Tibial artery (tissue), 4 donors: Measurements from ENCODE around the gene TCEAL4.
A peak's percentile ranks its signal among the peaks of the same experiment; 100 is the strongest.

Source experiments
- DNase-seq, 2 donors: peaks; one replicate each; pipeline ENCODE4 v3.0.0-alpha.2; 2019
- H3K27ac ChIP-seq, 2 donors: fragments of 200-600 bp; sonication (generic) in 1 of 2; 1 replicate in 1 of 2; 2 replicates in 1 of 2; pipeline ENCODE4 v1.5.1; 2018 to 2019; ENCODE audit warnings: mild to moderate bottlenecking in 1 of 2
- H3K27me3 ChIP-seq, 2 donors: fragments of 200-600 bp; sonication (generic) in 1 of 2; one replicate each; pipeline versions ENCODE4 v1.5.1 to v1.6.0; 2016 to 2019
- H3K36me3 ChIP-seq, 3 donors: fragments of 200-600 bp; sonication (generic) in 2 of 3; one replicate each; pipeline ENCODE4 v1.5.1; 2016 to 2019; ENCODE audit warnings: mild to moderate bottlenecking in 2 of 3
- H3K4me1 ChIP-seq, 4 donors: fragments of 200-600 bp; sonication (generic) in 2 of 4; 1 replicate in 3 of 4; 2 replicates in 1 of 4; pipeline ENCODE4 v1.5.1; 2016 to 2019
- H3K4me3 ChIP-seq, 2 donors: fragments of 200-600 bp; sonication (generic) in 1 of 2; 1 replicate in 1 of 2; 2 replicates in 1 of 2; pipeline ENCODE4 v1.5.1; 2018 to 2019; ENCODE audit warnings: mild to moderate bottlenecking in 2 of 2
- H3K9me3 ChIP-seq, 3 donors: fragments of 200-600 bp; sonication (generic) in 1 of 3; one replicate each; pipeline ENCODE4 v1.5.1; 2016 to 2019
- intact Hi-C: fragments of 100-400 bp; cut with DNase I; formaldehyde crosslinking; loops from one replicate; pipeline ENCODE4 v1.15.0; 2023; ENCODE audit warnings: low total_unique reads
- TF ChIP-seq, protein P1 (sequence below), 2 experiments: fragments of 200-600 bp in 1 of 2; fragments of 450-650 bp in 1 of 2; IDR thresholded peaks; one replicate each; pipeline ENCODE4 v1.5.1; 2017 to 2019; ENCODE audit warnings: antibody characterized with exemption in 2 of 2, mild to moderate bottlenecking in 1 of 2, moderate library complexity in 1 of 2

TCEAL4 gene

GRCh38 chrX:103613362-103613890 lies 28.1 kb downstream of the TCEAL4 start:
- H3K27me3 ChIP-seq: no peaks in the 10 kb centered on the region
- TF ChIP-seq, protein P1, sequence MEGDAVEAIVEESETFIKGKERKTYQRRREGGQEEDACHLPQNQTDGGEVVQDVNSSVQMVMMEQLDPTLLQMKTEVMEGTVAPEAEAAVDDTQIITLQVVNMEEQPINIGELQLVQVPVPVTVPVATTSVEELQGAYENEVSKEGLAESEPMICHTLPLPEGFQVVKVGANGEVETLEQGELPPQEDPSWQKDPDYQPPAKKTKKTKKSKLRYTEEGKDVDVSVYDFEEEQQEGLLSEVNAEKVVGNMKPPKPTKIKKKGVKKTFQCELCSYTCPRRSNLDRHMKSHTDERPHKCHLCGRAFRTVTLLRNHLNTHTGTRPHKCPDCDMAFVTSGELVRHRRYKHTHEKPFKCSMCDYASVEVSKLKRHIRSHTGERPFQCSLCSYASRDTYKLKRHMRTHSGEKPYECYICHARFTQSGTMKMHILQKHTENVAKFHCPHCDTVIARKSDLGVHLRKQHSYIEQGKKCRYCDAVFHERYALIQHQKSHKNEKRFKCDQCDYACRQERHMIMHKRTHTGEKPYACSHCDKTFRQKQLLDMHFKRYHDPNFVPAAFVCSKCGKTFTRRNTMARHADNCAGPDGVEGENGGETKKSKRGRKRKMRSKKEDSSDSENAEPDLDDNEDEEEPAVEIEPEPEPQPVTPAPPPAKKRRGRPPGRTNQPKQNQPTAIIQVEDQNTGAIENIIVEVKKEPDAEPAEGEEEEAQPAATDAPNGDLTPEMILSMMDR (IDR thresholded peaks at IDR 0.05): no peak
- no peaks in the 10 kb centered on the region for H3K9me3 ChIP-seq
- intact Hi-C loops: no loop called here
- H3K36me3 ChIP-seq: no peaks in the 10 kb centered on the region
- no peak overlapping the region for H3K4me3 ChIP-seq
- peaks cover 0 to 22% (median 0%) of the 10 kb centered on the region in 4 donors for H3K4me1 ChIP-seq
- H3K27ac ChIP-seq: no peak overlapping the region
- DNase-seq: no peak

- peaks cover 0 to 12% (median 0%) of the 10 kb centered on the region in 4 donors for H3K4me1 ChIP-seq
- intact Hi-C loops: no loop called here
- H3K27ac ChIP-seq: no peak overlapping the region
- no peaks in the 10 kb centered on the region for H3K27me3 ChIP-seq
- TF ChIP-seq, protein P1 (IDR thresholded peaks at IDR 0.05): no peak
- H3K4me3 ChIP-seq: no peak overlapping the region
- H3K9me3 ChIP-seq: no peaks in the 10 kb centered on the region
- H3K36me3 ChIP-seq: no peaks in the 10 kb centered on the region
- no peak for DNase-seq
These were observed 29.7 kb downstream of the TCEAL4 start for GRCh38 chrX:103614999-103615398.

- no peak for DNase-seq
- intact Hi-C loops: no loop called here
- no peak overlapping the region for H3K4me3 ChIP-seq
- no peaks in the 10 kb centered on the region for H3K9me3 ChIP-seq
- H3K27ac ChIP-seq: no peak overlapping the region
- no peaks in the 10 kb centered on the region for H3K27me3 ChIP-seq
- H3K4me1 ChIP-seq: peaks cover 0 to 12% (median 0%) of the 10 kb centered on the region in 4 donors
- H3K36me3 ChIP-seq: no peaks in the 10 kb centered on the region
- TF ChIP-seq, protein P1 (IDR thresholded peaks at IDR 0.05): no peak
These were observed 30.6 kb downstream of the TCEAL4 start for GRCh38 chrX:103615781-103616371.

GRCh38 chrX:103616676-103617186 lies 31.4 kb downstream of the TCEAL4 start:
- H3K27ac ChIP-seq: no peak overlapping the region
- H3K9me3 ChIP-seq: no peaks in the 10 kb centered on the region
- intact Hi-C loops: no loop called here
- no peak overlapping the region for H3K4me3 ChIP-seq
- TF ChIP-seq, protein P1 (IDR thresholded peaks at IDR 0.05): no peak
- no peaks in the 10 kb centered on the region for H3K36me3 ChIP-seq
- no peaks in the 10 kb centered on the region for H3K27me3 ChIP-seq
- no peak for DNase-seq
- peaks cover 0 to 12% (median 0%) of the 10 kb centered on the region in 4 donors for H3K4me1 ChIP-seq

DNA sequence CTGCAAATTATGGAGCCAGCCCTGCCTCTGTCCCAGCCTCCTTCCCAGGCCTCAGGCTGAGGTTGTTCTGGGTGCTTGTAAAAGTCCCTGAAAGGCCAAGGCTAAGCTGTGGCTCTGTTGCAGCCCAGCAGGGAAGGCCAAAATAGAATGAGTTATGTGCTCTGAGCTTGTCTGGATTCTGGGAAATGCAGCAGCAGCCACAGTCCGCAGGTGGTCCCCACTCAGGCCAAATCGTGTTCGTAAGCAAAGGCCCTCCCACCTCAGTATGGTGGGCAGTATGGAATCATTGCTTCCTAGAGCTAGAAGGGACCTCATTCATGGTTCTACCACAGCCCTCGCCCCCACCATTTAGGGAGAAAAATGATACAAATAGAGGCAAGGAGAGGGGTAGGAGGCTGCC lies 38.8 kb downstream of the TCEAL4 start:
- no peaks in the 10 kb centered on the region for H3K9me3 ChIP-seq
- intact Hi-C loops: no loop called here

More for the DNA sequence above, 38.8 kb downstream of the TCEAL4 start:
- no peak overlapping the region for H3K4me3 ChIP-seq
- H3K27me3 ChIP-seq: no peaks in the 10 kb centered on the region
- H3K36me3 ChIP-seq: no peaks in the 10 kb centered on the region
- DNase-seq: peak in 1 of 2 donors; percentile 64
- TF ChIP-seq, protein P1 (IDR thresholded peaks at IDR 0.05): no peak
- peaks cover 0 to 34% (median 0%) of the 10 kb centered on the region in 4 donors for H3K4me1 ChIP-seq
- peak overlapping the region; percentile 67 to 96 for H3K27ac ChIP-seq
